Measurements from ENCODE around the gene GALNT14. TPM values are rescaled to one million over a fixed set of nuclear protein-coding genes. Genes with fewer than 3 reads are reported as not detected.

The GALNT14 gene
- total RNA-seq, 3 donors from 2014 or later (not counting 1 experiment from before 2014, with no cell fraction given) = 0.68 TPM; not detected in 2

DNA sequence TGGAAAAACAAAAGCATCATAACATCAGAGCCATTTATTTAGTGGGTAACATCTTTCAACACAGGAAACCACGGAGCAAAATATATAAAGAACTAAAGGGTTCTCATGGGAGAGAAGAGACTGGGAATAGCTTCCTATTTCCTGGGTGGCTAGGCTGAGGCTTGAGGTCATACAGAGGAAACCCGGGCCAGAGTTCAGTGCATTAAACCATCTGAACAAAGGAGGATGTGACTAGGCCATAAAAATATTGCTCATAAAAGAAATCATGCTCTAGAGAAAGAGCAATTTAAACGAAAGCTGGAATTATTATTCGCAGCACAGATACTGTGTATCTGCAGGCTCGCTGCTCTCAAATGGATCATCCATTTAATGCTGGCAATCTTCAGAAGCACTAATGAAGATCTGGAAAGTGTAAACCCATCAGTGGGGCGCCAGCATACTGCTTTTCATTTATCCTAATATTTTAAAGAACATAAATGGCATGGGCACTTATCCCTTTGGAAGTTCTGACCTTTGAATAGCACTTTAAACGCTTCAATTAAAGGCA, 83.3 kb downstream of the GALNT14 start:
- ATAC-seq (no peak), DNase-seq (no peak)
- no peaks in the 10 kb centered on the region for H3K27me3 ChIP-seq (ENCODE audit: control insufficient read depth, insufficient read depth, low read length)
- H3K9me3 ChIP-seq (ENCODE audit: control insufficient read depth, insufficient read depth, low read length) = no peaks in the 10 kb centered on the region
- TF ChIP-seq, protein P1, sequence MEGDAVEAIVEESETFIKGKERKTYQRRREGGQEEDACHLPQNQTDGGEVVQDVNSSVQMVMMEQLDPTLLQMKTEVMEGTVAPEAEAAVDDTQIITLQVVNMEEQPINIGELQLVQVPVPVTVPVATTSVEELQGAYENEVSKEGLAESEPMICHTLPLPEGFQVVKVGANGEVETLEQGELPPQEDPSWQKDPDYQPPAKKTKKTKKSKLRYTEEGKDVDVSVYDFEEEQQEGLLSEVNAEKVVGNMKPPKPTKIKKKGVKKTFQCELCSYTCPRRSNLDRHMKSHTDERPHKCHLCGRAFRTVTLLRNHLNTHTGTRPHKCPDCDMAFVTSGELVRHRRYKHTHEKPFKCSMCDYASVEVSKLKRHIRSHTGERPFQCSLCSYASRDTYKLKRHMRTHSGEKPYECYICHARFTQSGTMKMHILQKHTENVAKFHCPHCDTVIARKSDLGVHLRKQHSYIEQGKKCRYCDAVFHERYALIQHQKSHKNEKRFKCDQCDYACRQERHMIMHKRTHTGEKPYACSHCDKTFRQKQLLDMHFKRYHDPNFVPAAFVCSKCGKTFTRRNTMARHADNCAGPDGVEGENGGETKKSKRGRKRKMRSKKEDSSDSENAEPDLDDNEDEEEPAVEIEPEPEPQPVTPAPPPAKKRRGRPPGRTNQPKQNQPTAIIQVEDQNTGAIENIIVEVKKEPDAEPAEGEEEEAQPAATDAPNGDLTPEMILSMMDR (IDR thresholded peaks at IDR 0.05) = no peak
- H3K4me3 ChIP-seq (ENCODE audit: low read length) = no peak overlapping the region
- intact Hi-C loops (cut with micrococcal nuclease) = no loop called here
- no peaks in the 10 kb centered on the region for H3K36me3 ChIP-seq (ENCODE audit: control insufficient read depth, insufficient read depth, low read length)
- H3K9me3 Mint-ChIP-seq = no peaks in the 10 kb centered on the region
- no peak overlapping the region for H3K4me3 Mint-ChIP-seq
- 76% methylated on average over 7 of the region's 7 CpGs for WGBS (ENCODE audit: insufficient coverage)
- peaks cover 25% of the 10 kb centered on the region for H3K4me1 ChIP-seq (ENCODE audit: control insufficient read depth, insufficient read depth, low read length)
- H3K4me1 Mint-ChIP-seq = peaks cover 21 to 22% of the 10 kb centered on the region in 2 donors
- no peak overlapping the region for H3K27ac Mint-ChIP-seq
- no peaks in the 10 kb centered on the region for H3K36me3 Mint-ChIP-seq
- H3K27ac ChIP-seq (ENCODE audit: low read length) = no peak overlapping the region
- no peaks in the 10 kb centered on the region for H3K27me3 Mint-ChIP-seq (ENCODE audit: low read depth in 2 of 2)

DNA sequence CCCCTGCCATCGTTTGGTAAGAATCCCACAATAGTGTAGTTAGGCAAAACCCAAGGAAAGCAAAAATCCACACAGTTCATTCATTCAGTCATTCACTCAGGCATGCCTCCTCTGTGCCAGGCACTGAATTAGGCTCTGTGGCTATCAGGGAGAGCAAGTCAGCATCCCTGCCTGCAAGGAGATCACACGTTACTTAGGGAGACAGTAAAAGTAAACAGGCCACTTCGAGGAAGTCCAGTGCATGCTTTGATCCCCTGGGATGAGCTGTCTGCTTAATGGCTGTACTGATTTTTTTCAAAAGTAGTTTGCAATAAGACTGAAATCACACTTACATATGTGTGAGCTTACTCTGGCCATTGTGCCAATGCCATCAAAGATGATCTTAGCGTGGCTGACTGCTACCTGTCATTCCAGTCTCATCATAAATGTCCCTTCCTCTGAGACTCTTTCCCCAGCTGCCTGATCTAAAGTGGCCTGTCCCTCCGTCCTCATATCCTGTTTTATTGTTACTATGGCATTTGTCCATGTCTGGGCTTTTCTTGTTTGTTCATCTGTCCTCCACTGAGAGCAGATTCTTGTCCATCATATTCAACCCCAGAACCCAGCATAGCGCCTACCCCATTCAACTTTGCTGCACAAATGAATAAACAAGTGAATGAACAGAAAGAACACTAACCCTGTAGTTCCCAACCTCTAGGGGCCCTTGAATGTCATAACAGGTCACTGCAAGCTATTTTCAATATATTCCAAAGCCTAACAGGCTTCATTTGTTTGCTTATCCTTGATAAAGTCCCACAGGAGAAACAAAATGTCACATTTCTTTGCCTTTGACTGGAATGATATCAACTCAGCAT, 84.1 kb downstream of the GALNT14 start:
- WGBS (ENCODE audit: insufficient coverage) = 75% methylated on average over 6 of the region's 6 CpGs
- H3K27ac ChIP-seq (ENCODE audit: low read length) = no peak overlapping the region
- Mint-ChIP-seq H3K4me3 (no peak overlapping the region), H3K36me3 (no peaks in the 10 kb centered on the region), H3K4me1 (peaks cover 21 to 22% of the 10 kb centered on the region in 2 donors), H3K27me3 (ENCODE audit: low read depth in 2 of 2) (no peaks in the 10 kb centered on the region), H3K9me3 (no peaks in the 10 kb centered on the region), H3K27ac (no peak overlapping the region)
- H3K27me3 ChIP-seq (ENCODE audit: control insufficient read depth, insufficient read depth, low read length) = no peaks in the 10 kb centered on the region
- H3K4me3 ChIP-seq (ENCODE audit: low read length) = no peak overlapping the region
- ATAC-seq = no peak
- H3K36me3 ChIP-seq (ENCODE audit: control insufficient read depth, insufficient read depth, low read length) = no peaks in the 10 kb centered on the region
- intact Hi-C loops (cut with micrococcal nuclease) = no loop called here
- no peak for DNase-seq
- TF ChIP-seq, protein P1 (IDR thresholded peaks at IDR 0.05) = no peak
- peaks cover 25% of the 10 kb centered on the region for H3K4me1 ChIP-seq (ENCODE audit: control insufficient read depth, insufficient read depth, low read length)
- H3K9me3 ChIP-seq (ENCODE audit: control insufficient read depth, insufficient read depth, low read length) = no peaks in the 10 kb centered on the region

- Mint-ChIP-seq H3K4me1 (peaks cover 21 to 22% of the 10 kb centered on the region in 2 donors), H3K4me3 (peak overlapping the region; percentile 9), H3K27ac (peak overlapping the region in 1 of 2 donors; percentile 31), H3K36me3 (no peaks in the 10 kb centered on the region), H3K27me3 (ENCODE audit: low read depth in 2 of 2) (no peaks in the 10 kb centered on the region), H3K9me3 (no peaks in the 10 kb centered on the region)
- Histone ChIP-seq H3K27me3 (ENCODE audit: control insufficient read depth, insufficient read depth, low read length) (no peaks in the 10 kb centered on the region), H3K9me3 (ENCODE audit: control insufficient read depth, insufficient read depth, low read length) (no peaks in the 10 kb centered on the region), H3K27ac (ENCODE audit: low read length) (no peak overlapping the region), H3K4me1 (ENCODE audit: control insufficient read depth, insufficient read depth, low read length) (peaks cover 25% of the 10 kb centered on the region), H3K4me3 (ENCODE audit: low read length) (no peak overlapping the region), H3K36me3 (ENCODE audit: control insufficient read depth, insufficient read depth, low read length) (no peaks in the 10 kb centered on the region)
- no peak for ATAC-seq
- intact Hi-C loops (cut with micrococcal nuclease) = no loop called here
- 93% methylated on average over 5 of the region's 5 CpGs for WGBS (ENCODE audit: insufficient coverage)
- no peak for DNase-seq
- TF ChIP-seq, protein P1 (IDR thresholded peaks at IDR 0.05) = no peak
These were observed 86.0 kb downstream of the GALNT14 start for GRCh38 chr2:31052284-31052683.
